Endometrial microvascular endothelial cells (primary cell): ENCODE measurements around the gene CELF2. TPM values are rescaled to one million over a fixed set of nuclear protein-coding genes. Genes with fewer than 3 reads are reported as not detected.

Source experiments
- in situ Hi-C: cut with HindIII; loops from 2 replicates; pipeline ENCODE4 v1.10.0; 2017; ENCODE audit warnings: low sequenced_read_pairs, low pct_unique_long_range_greater_than_20kb; ENCODE audit errors: inconsistent ontology term
- total RNA-seq: library from RNA; depleted of rRNA; stranded (reverse); fragments of >200 nt; gene quantifications from one replicate; pipeline ENCODE4 v1.2.3, GENCODE V29; 2015; ENCODE audit errors: inconsistent ontology term

The CELF2 gene
- total RNA-seq, 1 donor from 2014 or later = 2.5 TPM

GRCh38 chr10:11002485-11002884 lies 15.2 kb upstream of the CELF2 start:
- in situ Hi-C loops = no loop called here

GRCh38 chr10:11002916-11003315 lies 14.8 kb upstream of the CELF2 start:
- in situ Hi-C loops = no loop called here

- in situ Hi-C loops = no loop called here
These were observed 14.0 kb upstream of the CELF2 start for GRCh38 chr10:11003679-11004078.

GRCh38 chr10:11004144-11005077 lies 13.3 kb upstream of the CELF2 start:
- in situ Hi-C loops = no loop called here

- in situ Hi-C loops = no loop called here
These were observed 11.8 kb upstream of the CELF2 start for GRCh38 chr10:11005725-11006427.

- in situ Hi-C loops = no loop called here
These were observed 11.2 kb upstream of the CELF2 start for GRCh38 chr10:11006428-11006825.

- in situ Hi-C loops = no loop called here
These were observed 10.1 kb upstream of the CELF2 start for GRCh38 chr10:11007476-11008020.

GRCh38 chr10:11009471-11010308 lies 8.0 kb upstream of the CELF2 start:
- in situ Hi-C loops = no loop called here

GRCh38 chr10:11010582-11010981 lies 7.1 kb upstream of the CELF2 start:
- in situ Hi-C loops = no loop called here

GRCh38 chr10:11011436-11011835 lies 6.2 kb upstream of the CELF2 start:
- in situ Hi-C loops = no loop called here

GRCh38 chr10:11011984-11012383 lies 5.7 kb upstream of the CELF2 start:
- in situ Hi-C loops = no loop called here

GRCh38 chr10:11012421-11013295 lies 5.0 kb upstream of the CELF2 start:
- in situ Hi-C loops = no loop called here

GRCh38 chr10:11013836-11014235 lies 3.8 kb upstream of the CELF2 start:
- in situ Hi-C loops = no loop called here

- in situ Hi-C loops = no loop called here
These were observed 2.8 kb upstream of the CELF2 start for GRCh38 chr10:11014671-11015445.

- in situ Hi-C loops = no loop called here
These were observed 2.2 kb upstream of the CELF2 start for GRCh38 chr10:11015446-11015934.

- in situ Hi-C loops = no loop called here
These were observed 587 bp upstream of the CELF2 start for GRCh38 chr10:11017000-11017569.

- in situ Hi-C loops = no loop called here
These were observed 765 bp downstream of the CELF2 start for GRCh38 chr10:11018432-11018841.
